ENCODE results near the gene KBTBD8. TPM values are rescaled to one million over a fixed set of nuclear protein-coding genes. Genes with fewer than 3 reads are reported as not detected.
A peak's percentile ranks its signal among the peaks of the same experiment; 100 is the strongest.

The KBTBD8 gene
- total RNA-seq, 4 donors from 2014 or later, result 1.5 to 3.3 TPM; not detected in 2

GRCh38 chr3:67031986-67032385 is 33.9 kb downstream of the KBTBD8 start:
- 27 to 30% methylated on average over 1 of the region's 1 CpG for whole genome bisulfite sequencing, 2 donors (ENCODE audit: low coverage in 1 of 2)
- DNase-seq, result no peak
- Histone ChIP-seq H3K4me1 (no peaks in the 10 kb centered on the region), H3K9me3 (no peaks in the 10 kb centered on the region), H3K36me3 (no peaks in the 10 kb centered on the region), H3K27ac (no peak overlapping the region), H3K27me3 (no peaks in the 10 kb centered on the region), H3K4me3 (no peak overlapping the region)
- intact Hi-C loops (cut with DNase I; ENCODE audit: low total_unique reads), result no loop called here
- TF ChIP-seq CTCF (IDR thresholded peaks at IDR 0.05) (no peak), POLR2A (IDR thresholded peaks at IDR 0.05) (no peak), EP300 (IDR thresholded peaks at IDR 0.05; ENCODE audit: low read depth) (no peak)
- in situ Hi-C loops (cut with MboI; ENCODE audit: low pct_ligation_motif_present in 1 of 4, low pct_unique_long_range_greater_than_20kb in 1 of 4, low sequenced_read_pairs in 3 of 4), result no loop called here

GRCh38 chr3:67033079-67033478 is 35.0 kb downstream of the KBTBD8 start:
- H3K27ac ChIP-seq, result no peak overlapping the region
- TF ChIP-seq CTCF (IDR thresholded peaks at IDR 0.05), result no peak
- no peak for TF ChIP-seq EP300 (IDR thresholded peaks at IDR 0.05; ENCODE audit: low read depth)
- no peak for TF ChIP-seq POLR2A (IDR thresholded peaks at IDR 0.05)
- TF ChIP-seq POLR2AphosphoS5 (IDR thresholded peaks at IDR 0.05), result no peak
- H3K4me3 ChIP-seq, result no peak overlapping the region
- H3K27me3 ChIP-seq, result no peaks in the 10 kb centered on the region
- no peaks in the 10 kb centered on the region for H3K36me3 ChIP-seq
- no peaks in the 10 kb centered on the region for H3K9me3 ChIP-seq
- WGBS, 2 donors (ENCODE audit: low coverage in 1 of 2), result 84 to 86% methylated on average over 2 of the region's 2 CpGs
- in situ Hi-C loops (cut with MboI; ENCODE audit: low pct_ligation_motif_present in 1 of 4, low pct_unique_long_range_greater_than_20kb in 1 of 4, low sequenced_read_pairs in 3 of 4), result no loop called here
- no peak for DNase-seq
- intact Hi-C loops (cut with DNase I; ENCODE audit: low total_unique reads), result no loop called here
- no peaks in the 10 kb centered on the region for H3K4me1 ChIP-seq

- Histone ChIP-seq H3K4me1 (no peaks in the 10 kb centered on the region), H3K4me3 (no peak overlapping the region), H3K27me3 (no peaks in the 10 kb centered on the region), H3K27ac (no peak overlapping the region), H3K9me3 (no peaks in the 10 kb centered on the region), H3K36me3 (no peaks in the 10 kb centered on the region)
- TF ChIP-seq POLR2AphosphoS5 (IDR thresholded peaks at IDR 0.05) (no peak), CTCF (IDR thresholded peaks at IDR 0.05) (no peak), EP300 (IDR thresholded peaks at IDR 0.05; ENCODE audit: low read depth) (no peak), POLR2A (IDR thresholded peaks at IDR 0.05) (no peak)
- 88 to 90% methylated on average over 3 of the region's 3 CpGs for WGBS, 2 donors (ENCODE audit: low coverage in 1 of 2)
- in situ Hi-C loops (cut with MboI; ENCODE audit: low pct_ligation_motif_present in 1 of 4, low pct_unique_long_range_greater_than_20kb in 1 of 4, low sequenced_read_pairs in 3 of 4), result no loop called here
- intact Hi-C loops (cut with DNase I; ENCODE audit: low total_unique reads), result no loop called here
- no peak for DNase-seq
Observed at GRCh38 chr3:67034371-67034770, 36.3 kb downstream of the KBTBD8 start.

- no peak for DNase-seq
- H3K36me3 ChIP-seq, result no peaks in the 10 kb centered on the region
- intact Hi-C loops (cut with DNase I; ENCODE audit: low total_unique reads) (no loop called here), in situ Hi-C loops (cut with MboI; ENCODE audit: low pct_ligation_motif_present in 1 of 4, low pct_unique_long_range_greater_than_20kb in 1 of 4, low sequenced_read_pairs in 3 of 4) (no loop called here)
- H3K9me3 ChIP-seq, result no peaks in the 10 kb centered on the region
- WGBS, 2 donors (ENCODE audit: low coverage in 1 of 2), result 16 to 40% methylated on average over 3 to 4 of the region's 4 CpGs
- no peaks in the 10 kb centered on the region for H3K4me1 ChIP-seq
- no peak overlapping the region for H3K4me3 ChIP-seq
- no peak overlapping the region for H3K27ac ChIP-seq
- H3K27me3 ChIP-seq, result no peaks in the 10 kb centered on the region
- TF ChIP-seq EP300 (IDR thresholded peaks at IDR 0.05; ENCODE audit: low read depth) (no peak), CTCF (IDR thresholded peaks at IDR 0.05) (peak in 1 of 5 experiments; percentile 31)
Observed at GRCh38 chr3:67037615-67038014, 39.5 kb downstream of the KBTBD8 start.

Data from transverse colon (tissue), 4 donors.